RWPE2 (cell line): Measurements from ENCODE around the gene WDR47.
A peak's percentile ranks its signal among the peaks of the same experiment; 100 is the strongest.

Experiments used
- ATAC-seq: fragments of 200-7000 bp; cut with Tn5 transposase; 3 replicates; pipeline ENCODE4 v1.9.1; 2021; ENCODE audit warnings: low read depth
- DNase-seq: peaks from one replicate; pipeline ENCODE4 v3.0.0-alpha.2; 2020; ENCODE audit warnings: low spot score
- H3K27ac ChIP-seq: fragments of 450-650 bp; 2 replicates; pipeline ENCODE4 v1.5.1; 2017; ENCODE audit warnings: mild to moderate bottlenecking; ENCODE audit not compliant: poor library complexity, severe bottlenecking
- H3K27me3 ChIP-seq: fragments of 250-450 bp; sonication (Bioruptor Pico); 2 replicates; pipeline ENCODE4 v1.5.1; 2021; ENCODE audit warnings: mild to moderate bottlenecking, moderate library complexity; ENCODE audit not compliant: insufficient read depth, poor library complexity, severe bottlenecking
- H3K36me3 ChIP-seq: fragments of 250-450 bp; sonication (Bioruptor Pico); 2 replicates; pipeline ENCODE4 v1.5.1; 2020; ENCODE audit warnings: low read depth, mild to moderate bottlenecking, moderate library complexity
- H3K4me1 ChIP-seq: fragments of 250-450 bp; sonication (Bioruptor Pico); 2 replicates; pipeline ENCODE4 v1.5.1; 2021; ENCODE audit warnings: mild to moderate bottlenecking, moderate library complexity; ENCODE audit not compliant: insufficient read depth, poor library complexity, severe bottlenecking
- H3K4me3 ChIP-seq: fragments of 250-450 bp; sonication (Bioruptor Pico); 2 replicates; pipeline ENCODE4 v1.5.1; 2021; ENCODE audit warnings: mild to moderate bottlenecking, moderate library complexity; ENCODE audit not compliant: severe bottlenecking
- H3K9me3 ChIP-seq: fragments of 250-450 bp; sonication (Bioruptor Pico); 2 replicates; pipeline ENCODE4 v1.5.1; 2021; ENCODE audit warnings: mild to moderate bottlenecking, moderate library complexity; ENCODE audit not compliant: severe bottlenecking
- TF ChIP-seq, protein P1 (sequence below): fragments of 450-650 bp; IDR thresholded peaks from one replicate; pipeline ENCODE4 v1.5.1; 2017; ENCODE audit warnings: mild to moderate bottlenecking, moderate library complexity; ENCODE audit not compliant: poor library complexity, severe bottlenecking

The WDR47 gene

DNA sequence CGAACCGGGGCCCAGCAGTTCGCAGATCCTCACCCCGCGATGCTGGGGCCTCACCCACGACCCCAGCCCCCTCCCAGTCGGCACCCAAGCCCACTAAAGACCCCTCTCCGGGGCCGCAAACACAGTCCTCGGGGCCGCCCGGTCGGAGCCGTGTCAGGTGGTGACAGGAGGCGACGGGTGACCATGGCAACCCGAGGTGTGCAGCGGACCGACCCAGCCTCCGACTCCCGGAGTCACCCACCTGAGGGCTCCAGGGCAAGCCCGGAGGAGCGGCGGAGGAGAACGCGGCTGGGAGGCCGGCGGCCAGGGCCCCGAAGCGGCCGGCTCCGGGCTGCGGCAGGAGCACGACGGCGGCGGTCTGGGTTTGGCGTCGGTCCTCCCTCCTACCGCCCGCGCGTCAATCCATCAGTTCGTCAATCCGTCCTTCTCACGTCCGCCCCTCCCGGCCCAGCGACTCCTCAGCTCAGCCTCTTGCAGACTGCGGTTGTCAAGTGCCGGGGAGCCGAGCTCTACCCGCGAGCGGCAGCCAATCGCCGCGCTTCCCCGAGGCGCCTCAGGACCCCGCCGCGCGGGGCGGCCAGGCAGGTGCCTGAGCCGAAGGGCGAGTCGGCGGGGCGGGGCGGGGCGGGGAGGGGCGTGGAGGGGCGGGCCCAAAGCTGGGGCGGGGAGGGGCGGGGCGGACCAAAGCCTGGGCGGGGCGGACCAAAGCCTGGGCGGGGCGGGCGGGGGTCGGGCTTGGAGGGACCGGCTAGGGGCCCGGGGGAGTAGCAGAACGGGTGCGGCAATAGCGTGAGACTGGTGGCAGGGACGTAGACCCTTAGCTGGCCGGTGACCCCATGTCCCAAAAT lies at the start of gene WDR47:
WDR47 (minus strand) TSS at position 482 of the 848 bp plus-strand sequence. CDS start 18,590 bp downstream, outside the sequence.
- peak; percentile 97 for ATAC-seq
- no peaks in the 10 kb centered on the region for H3K36me3 ChIP-seq
- peak within 1 kb of the TSS; percentile 51 for H3K27ac ChIP-seq
- DNase-seq: peak; percentile 97
- no peaks in the 10 kb centered on the region for H3K4me1 ChIP-seq
- no peaks in the 10 kb centered on the region for H3K9me3 ChIP-seq
- TF ChIP-seq, protein P1, sequence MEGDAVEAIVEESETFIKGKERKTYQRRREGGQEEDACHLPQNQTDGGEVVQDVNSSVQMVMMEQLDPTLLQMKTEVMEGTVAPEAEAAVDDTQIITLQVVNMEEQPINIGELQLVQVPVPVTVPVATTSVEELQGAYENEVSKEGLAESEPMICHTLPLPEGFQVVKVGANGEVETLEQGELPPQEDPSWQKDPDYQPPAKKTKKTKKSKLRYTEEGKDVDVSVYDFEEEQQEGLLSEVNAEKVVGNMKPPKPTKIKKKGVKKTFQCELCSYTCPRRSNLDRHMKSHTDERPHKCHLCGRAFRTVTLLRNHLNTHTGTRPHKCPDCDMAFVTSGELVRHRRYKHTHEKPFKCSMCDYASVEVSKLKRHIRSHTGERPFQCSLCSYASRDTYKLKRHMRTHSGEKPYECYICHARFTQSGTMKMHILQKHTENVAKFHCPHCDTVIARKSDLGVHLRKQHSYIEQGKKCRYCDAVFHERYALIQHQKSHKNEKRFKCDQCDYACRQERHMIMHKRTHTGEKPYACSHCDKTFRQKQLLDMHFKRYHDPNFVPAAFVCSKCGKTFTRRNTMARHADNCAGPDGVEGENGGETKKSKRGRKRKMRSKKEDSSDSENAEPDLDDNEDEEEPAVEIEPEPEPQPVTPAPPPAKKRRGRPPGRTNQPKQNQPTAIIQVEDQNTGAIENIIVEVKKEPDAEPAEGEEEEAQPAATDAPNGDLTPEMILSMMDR: no peak
- no peaks in the 10 kb centered on the region for H3K27me3 ChIP-seq
- H3K4me3 ChIP-seq: peak within 1 kb of the TSS; percentile 88

DNA sequence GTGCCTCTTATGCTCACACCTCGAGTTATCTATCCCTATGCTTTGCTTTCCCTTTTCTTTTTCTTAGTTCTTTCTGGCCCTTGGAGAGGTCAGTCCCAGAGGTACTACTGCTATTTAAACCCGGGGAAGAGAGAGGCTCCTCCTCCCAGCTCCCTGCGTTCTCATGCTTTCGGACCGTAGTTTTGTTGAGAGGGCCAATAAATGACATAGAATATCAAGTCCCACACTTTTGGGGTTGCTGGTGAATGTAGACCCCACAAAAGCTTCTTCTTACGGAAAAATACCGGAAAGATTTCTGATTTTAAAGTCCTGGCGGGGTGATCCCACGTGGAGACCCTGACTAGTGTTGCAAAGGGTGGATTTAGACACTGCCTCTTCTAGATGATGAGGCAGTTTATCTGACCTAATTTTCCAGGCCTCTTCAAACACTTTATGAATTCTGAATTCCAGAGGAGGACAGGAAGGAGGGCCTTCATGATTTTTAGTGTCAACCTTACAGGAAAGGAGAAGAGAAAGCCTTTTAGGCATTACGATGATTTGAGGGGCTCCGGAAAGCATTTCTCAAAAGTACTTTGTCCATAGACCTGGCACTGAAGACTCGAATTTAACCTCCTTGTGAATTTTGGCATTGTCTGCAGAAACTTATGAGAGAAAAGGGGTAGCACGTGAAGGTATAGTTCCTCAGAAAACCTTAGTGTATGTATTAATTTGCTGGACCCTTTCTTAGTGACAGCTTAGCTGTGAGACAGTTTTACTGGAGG lies 49.4 kb upstream of the WDR47 start:
- TF ChIP-seq, protein P1: no peak
- H3K4me3 ChIP-seq: peak overlapping the region; percentile 89
- H3K9me3 ChIP-seq: no peaks in the 10 kb centered on the region
- H3K27me3 ChIP-seq: no peaks in the 10 kb centered on the region
- DNase-seq (no peak), ATAC-seq (peak; percentile 70)
- H3K36me3 ChIP-seq: peaks cover 38% of the 10 kb centered on the region
- peak overlapping the region; percentile 64 for H3K27ac ChIP-seq
- H3K4me1 ChIP-seq: peaks cover 9% of the 10 kb centered on the region

DNA sequence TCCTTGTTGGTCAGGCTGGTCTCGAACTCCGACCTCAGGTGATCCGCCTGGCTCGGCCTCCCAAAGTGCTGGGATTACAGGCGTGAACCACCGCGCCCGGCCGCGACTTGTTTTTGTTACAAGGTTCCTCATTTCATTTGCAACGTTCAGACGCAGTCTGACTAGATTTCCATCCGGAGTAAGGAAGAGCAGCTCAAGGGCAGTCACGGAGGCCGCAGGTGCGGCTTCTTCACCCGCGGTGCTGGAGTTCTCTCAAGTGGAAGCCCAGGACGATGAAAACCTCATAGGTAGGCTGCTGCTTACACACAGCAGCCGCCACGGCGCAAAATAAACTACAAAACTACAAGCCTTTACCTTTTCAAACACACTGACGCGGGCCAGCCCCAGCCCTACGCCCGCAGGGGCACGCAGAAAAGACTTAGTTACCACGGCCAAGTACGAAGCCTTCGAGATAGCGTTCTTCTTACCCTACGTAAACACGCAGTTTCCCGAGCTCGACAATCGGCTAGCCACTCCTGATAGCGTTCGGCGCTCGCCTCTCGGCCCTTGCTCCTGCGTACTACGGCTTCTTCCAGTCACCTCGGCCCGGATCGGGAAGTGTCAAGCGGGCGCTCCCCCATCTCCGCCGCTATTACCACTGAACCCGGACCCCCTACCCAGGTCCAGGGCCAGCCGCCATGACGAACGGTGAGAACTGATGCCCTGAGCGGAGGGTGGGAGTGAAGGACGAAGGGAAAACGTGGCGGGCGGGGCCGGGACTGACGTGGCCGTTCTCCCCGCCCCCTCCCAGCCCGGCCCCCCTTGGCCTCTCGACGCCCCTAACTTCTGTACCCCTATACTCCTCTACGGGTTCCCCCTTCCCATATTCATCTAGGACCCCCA lies 48.5 kb upstream of the WDR47 start, which contains the start of gene TMEM167B:
TMEM167B (plus strand) TSS at position 569 of the 882 bp plus-strand sequence; CDS start at position 678, 109 bp downstream.
- TF ChIP-seq, protein P1: no peak
- Histone ChIP-seq H3K27ac (peak within 1 kb of the TSS; percentile 64), H3K36me3 (peaks cover 30% of the 10 kb centered on the region), H3K4me1 (peaks cover 9% of the 10 kb centered on the region), H3K4me3 (peak within 1 kb of the TSS; percentile 89), H3K9me3 (no peaks in the 10 kb centered on the region), H3K27me3 (no peaks in the 10 kb centered on the region)
- peak; percentile 89 for ATAC-seq
- peak; percentile 90 for DNase-seq

DNA sequence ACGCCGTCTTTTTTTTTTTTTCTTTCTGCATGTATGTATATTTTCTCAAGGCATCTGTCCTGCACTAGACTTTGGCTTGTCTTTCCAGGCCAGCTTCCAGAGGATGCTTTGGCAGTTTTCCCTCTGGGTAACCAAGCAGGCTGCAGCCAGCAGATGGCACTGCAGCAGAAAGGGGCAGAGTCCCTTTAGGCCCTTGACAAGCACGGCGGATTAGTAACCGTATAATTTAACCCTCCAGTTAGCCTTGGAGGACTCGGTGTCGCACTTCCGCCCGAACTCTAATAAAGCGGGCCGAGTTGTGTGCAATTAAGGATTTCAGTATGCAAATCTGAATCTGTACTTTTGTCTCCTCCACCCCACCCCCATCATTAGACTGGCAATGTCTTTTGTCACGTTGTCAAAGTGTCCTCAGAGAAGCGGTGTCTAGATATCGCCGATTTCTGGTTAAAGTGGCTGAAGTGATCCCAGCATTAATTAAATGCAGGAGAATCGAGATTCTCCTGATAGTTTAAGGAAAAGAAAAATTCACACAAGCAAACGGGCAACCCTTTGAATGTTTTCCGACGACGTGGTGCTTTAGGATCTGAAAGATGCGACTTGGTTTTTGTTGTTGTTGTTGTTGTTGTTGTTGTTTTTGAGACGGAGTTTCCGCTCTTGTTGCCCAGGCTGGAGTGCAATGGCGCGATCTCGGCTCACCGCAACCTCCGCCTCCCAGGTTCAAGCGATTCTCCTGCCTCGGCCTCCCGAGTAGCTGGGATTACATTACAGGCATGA lies 47.5 kb upstream of the WDR47 start:
- peak overlapping the region; percentile 89 for H3K4me3 ChIP-seq
- H3K36me3 ChIP-seq: peaks cover 20% of the 10 kb centered on the region
- ATAC-seq: peak; percentile 35; the same call in 2 of the 3 replicates
- TF ChIP-seq, protein P1: peak; percentile 84
- H3K9me3 ChIP-seq: no peaks in the 10 kb centered on the region
- H3K27me3 ChIP-seq: no peaks in the 10 kb centered on the region
- peak overlapping the region; percentile 64 for H3K27ac ChIP-seq
- H3K4me1 ChIP-seq: peaks cover 9% of the 10 kb centered on the region
- DNase-seq: no peak
